NB4 (cell line): ENCODE measurements around the gene DPP10.

Experiments
- MYC ChIP-seq: IDR thresholded peaks from 2 replicates; pipeline ENCODE4 v1.6.1; 2011; ENCODE audit warnings: low read depth, low read length
- POLR2A ChIP-seq: IDR thresholded peaks from 2 replicates; pipeline ENCODE4 v1.6.1; 2011; ENCODE audit warnings: mild to moderate bottlenecking; ENCODE audit not compliant: insufficient read length; ENCODE audit errors: extremely low read depth
- TF ChIP-seq, protein P1 (sequence below): IDR thresholded peaks from one replicate; pipeline ENCODE4 v1.5.1; 2012; ENCODE audit warnings: low read depth, low read length
- TF ChIP-seq, protein P2 (sequence below): IDR thresholded peaks from 2 replicates; pipeline ENCODE4 v1.6.1; 2011; ENCODE audit warnings: low read depth, low read length

DNA sequence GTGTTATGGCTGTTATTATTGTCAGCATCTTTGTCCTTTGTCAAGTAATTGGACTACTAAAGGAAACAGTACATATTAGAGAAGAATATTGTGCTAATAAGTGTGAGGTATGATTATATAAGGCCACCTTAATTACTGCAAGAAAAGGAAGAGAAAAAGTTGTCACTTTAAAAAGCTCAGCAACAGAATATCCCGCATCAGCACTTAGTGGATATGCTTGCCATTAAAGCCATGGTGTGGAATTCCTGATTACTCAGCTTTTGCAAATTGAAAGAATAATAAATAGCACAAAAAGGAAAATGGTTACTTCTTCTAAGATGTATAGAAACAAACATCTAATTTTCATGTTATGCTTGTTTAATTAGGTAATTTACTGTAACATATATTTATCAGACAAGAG lies 347.5 kb downstream of the DPP10 start:
- TF ChIP-seq, protein P1, sequence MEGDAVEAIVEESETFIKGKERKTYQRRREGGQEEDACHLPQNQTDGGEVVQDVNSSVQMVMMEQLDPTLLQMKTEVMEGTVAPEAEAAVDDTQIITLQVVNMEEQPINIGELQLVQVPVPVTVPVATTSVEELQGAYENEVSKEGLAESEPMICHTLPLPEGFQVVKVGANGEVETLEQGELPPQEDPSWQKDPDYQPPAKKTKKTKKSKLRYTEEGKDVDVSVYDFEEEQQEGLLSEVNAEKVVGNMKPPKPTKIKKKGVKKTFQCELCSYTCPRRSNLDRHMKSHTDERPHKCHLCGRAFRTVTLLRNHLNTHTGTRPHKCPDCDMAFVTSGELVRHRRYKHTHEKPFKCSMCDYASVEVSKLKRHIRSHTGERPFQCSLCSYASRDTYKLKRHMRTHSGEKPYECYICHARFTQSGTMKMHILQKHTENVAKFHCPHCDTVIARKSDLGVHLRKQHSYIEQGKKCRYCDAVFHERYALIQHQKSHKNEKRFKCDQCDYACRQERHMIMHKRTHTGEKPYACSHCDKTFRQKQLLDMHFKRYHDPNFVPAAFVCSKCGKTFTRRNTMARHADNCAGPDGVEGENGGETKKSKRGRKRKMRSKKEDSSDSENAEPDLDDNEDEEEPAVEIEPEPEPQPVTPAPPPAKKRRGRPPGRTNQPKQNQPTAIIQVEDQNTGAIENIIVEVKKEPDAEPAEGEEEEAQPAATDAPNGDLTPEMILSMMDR: no peak
- TF ChIP-seq, protein P2, sequence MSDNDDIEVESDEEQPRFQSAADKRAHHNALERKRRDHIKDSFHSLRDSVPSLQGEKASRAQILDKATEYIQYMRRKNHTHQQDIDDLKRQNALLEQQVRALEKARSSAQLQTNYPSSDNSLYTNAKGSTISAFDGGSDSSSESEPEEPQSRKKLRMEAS: no peak
- no peak for TF ChIP-seq MYC
- no peak for TF ChIP-seq POLR2A
